GM18907 (cell line): ENCODE results near the gene ZCWPW2.
A peak's percentile ranks its signal among the peaks of the same experiment; 100 is the strongest.

Source experiments
- ATAC-seq: cut with Tn5 transposase; IDR thresholded peaks from one replicate; pipeline ENCODE4 v1.9.1; 2021; ENCODE audit warnings: mild to moderate bottlenecking, moderate library complexity; ENCODE audit not compliant: unreplicated experiment

ZCWPW2 gene

DNA sequence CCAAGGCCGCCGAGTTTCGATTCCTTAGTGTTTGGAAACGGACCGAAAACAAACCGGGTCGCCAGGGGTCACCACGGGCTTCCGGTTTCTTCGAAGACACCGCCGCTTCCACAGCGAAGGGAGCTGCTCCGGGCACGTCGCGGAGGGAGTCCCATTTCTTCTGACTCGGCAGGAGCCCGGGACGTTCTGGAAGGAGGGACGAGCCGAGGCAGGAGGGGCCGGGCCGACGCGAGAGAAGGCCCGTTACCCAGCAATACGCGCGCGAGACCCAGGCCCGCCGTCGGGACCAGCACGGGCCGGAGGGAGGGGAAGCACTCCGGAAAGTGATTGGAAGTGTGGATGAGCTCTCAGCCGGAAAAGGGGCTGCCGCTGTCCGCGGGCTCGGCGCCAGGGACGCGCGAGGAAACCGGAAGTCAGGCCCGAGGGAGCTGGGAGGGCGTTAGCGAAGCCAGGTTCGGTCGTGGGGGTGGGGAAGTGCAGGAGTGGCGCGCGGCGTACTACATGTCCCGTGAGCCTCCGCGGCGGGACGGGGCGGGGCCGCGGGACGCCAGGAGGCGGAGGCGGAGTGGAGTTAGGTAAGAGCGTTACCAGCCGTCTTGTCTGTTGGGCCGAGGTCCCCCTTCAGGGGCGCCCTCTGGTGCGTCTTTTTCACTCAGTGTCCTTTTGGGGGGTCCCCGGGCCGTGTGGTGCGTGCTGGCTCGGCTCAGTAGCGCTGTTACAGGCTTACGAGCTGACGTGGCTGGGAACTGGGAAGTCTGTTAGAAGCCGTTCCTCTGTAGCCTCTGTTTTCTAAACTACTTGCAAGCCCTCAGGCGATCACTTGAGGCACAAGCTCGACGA, at the start of gene ZCWPW2, which contains the start of gene AZI2:
Gene ZCWPW2, plus strand, starts transcription at position 93 of the 840 bp plus-strand sequence. CDS start 64,348 bp downstream, outside the sequence.
Gene AZI2, minus strand, starts transcription at position 196 of the 840 bp plus-strand sequence. CDS start 8,207 bp downstream, outside the sequence.
- peak; percentile 94 for ATAC-seq

DNA sequence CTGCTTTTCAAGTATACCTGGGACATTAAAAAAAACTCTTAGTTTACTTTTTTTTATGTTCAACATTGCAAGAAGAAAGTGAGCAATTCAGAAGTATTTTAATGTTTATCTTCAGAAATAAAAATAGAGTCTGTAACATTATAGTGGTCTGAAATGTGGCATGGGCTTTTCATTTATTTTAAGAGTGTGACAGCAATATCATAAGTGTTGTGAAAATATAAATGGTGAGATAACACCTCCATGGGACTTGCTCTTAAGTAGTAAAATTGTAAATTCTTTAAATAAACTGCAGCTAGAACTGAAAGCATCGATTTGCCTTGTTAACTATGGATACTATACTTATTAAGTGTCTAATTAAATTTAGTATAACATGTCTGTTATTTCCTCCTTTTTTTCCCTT, 48.8 kb upstream of the ZCWPW2 start:
- no peak for ATAC-seq

GRCh38 chr3:28300345-28300962, 48.1 kb upstream of the ZCWPW2 start:
- no peak for ATAC-seq

DNA sequence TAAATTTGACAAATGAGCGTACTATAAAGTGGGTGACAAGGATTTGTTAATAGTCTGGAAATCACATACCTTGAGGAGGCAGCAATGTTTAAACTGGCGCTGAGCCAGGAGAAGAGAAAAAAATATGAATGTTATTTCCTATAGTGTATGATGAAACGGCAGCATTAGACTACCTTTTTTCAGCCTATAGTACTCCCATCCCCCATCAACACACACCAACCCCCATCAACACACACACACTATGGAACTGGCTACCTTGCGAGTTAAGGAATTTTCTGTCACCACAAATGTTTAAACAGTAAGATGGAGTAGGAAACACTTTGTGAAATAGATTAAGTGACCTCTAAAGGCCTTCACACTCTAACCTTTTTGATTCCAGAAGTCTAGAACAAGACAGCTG, 46.8 kb upstream of the ZCWPW2 start:
- no peak for ATAC-seq

DNA sequence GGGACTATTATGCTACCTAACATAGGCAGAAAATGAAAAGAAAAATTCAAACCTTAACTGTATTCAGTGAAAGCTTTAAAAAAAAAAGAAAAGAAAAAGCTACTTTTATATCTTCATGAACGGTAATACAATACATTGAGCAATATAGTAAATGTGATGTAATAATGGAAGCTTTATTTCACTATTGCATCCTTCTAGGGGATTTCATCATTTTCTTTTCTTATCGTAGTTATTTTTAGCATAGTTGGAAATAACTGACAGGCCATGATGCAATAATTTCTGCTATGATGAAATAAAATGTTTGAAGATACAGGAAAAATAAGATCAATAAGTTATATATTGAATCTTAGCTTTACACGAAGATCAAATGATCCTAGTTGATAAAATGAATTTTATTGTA, 40.3 kb upstream of the ZCWPW2 start:
- ATAC-seq = no peak

DNA sequence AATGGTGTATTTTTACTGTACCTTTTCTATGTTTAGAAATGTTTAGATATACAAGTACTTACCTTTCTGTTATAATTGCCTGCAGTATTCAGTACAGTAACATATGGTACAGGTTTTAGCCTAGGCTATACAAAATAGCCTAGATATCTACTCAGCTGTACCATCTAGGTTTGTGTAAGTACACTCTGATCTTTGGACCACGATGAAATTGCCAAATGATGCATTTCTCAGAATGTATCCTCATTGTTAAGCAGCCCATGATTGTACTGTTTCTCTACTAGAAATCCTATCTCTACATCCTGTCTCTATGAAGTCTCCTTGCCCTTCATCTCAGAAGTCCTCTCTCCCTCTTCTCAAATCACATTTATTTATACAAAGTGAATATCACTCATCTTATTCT, 32.8 kb upstream of the ZCWPW2 start:
- no peak for ATAC-seq

- no peak for ATAC-seq
These were observed 32.3 kb upstream of the ZCWPW2 start for GRCh38 chr3:28316226-28316625.

GRCh38 chr3:28317438-28318022, 31.0 kb upstream of the ZCWPW2 start:
- peak; percentile 89 for ATAC-seq

DNA sequence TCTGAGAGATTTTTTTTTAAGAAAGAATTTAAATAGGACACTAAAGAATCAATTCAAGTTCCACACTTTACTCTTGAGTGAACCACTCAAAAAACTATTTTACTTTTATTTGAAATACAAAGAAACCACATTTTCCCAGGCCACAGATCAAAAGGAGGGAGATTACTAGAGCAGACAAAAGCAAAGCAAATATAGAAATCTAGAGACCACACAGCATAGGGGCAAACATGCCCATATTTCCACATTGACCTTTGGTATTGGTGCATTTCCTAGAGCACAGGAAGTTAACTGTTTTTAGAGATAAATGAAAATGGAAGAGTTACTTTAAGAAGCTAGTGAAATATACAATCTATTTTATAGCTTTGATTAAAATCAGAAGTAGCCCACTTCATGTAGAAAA, 27.5 kb upstream of the ZCWPW2 start:
- ATAC-seq = no peak

GRCh38 chr3:28322464-28322863, 26.1 kb upstream of the ZCWPW2 start:
- ATAC-seq = no peak

- peak; percentile 84 for ATAC-seq
These were observed 22.0 kb upstream of the ZCWPW2 start for GRCh38 chr3:28326458-28326926.

DNA sequence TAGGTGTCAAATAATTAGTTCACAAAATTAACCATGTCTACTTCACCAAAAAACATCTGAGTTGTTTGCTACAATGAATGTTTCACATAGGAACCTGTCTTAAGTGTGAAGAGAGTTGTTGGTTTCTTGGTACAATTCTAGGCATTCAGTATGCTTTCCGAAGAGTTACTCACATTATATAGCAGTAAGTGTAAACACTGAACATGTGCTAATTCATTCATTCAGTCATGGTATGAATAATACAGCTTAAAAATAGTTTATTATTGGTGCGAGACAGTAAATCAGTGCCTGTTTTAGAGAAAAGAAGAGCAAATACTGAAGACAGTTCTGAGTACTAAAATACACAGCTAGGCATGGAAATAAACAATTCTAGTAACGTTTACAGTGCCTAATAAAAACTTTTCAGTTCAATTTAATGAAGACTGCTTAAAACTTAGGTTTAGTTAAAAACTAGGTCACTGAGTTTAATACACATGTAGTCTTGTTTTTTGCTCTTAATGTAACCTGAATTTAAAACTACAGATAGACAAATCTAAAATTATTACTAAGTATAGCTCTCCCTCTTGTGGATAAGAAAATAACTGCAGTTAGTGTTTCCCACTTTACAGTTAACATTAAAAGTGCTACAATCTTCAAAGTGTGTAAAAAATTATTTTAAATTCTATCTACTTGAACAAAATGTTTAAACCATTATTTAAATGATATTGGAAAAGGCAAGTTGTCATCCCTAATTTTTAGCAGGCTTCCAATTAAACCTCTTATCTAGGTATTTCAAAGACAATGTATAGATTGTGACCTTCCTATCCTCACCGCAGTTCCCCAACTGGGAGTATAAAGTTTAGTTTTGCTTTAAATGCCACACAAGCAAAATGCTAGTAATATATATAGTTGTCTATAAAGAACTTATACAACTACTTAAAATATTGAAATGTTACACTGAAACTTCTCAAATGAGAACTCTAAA, 20.1 kb upstream of the ZCWPW2 start:
- no peak for ATAC-seq

DNA sequence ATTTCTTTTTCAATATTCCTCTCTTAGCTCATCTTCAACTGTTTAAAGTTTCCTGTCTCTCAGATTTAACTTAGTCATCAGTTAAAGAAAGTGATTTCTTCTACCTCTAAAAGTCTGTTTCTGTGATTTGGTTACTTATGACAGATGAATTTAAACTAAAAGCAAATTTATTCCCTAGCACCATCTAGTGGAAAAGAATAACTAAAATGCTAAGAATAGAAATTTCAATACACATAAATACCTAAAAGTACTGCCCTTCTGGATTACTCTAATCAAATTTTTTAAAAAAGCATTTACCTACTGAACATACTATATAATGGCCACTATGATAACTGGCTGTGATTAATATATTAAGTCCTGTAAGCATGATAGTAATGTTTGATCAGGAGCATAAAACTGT, 14.0 kb upstream of the ZCWPW2 start:
- ATAC-seq = no peak

DNA sequence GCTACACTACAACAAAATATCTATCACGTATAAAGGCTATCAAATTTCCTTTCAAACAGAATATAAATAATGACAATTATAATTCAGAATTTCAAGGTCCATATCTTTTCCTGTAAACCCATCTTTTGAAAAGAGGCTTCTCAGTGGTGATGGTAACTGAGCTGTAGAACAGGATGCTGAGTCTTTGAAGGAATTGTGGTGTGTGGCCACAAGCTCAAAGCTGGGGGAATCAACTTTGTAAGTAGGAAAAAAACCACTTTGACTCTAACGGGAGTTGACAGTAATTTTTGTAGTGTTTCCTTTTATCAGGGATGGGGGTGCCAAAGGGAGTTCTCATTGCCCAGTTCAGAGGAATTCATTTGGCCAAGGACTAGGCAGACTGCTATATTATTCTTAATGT, 13.3 kb upstream of the ZCWPW2 start:
- no peak for ATAC-seq

DNA sequence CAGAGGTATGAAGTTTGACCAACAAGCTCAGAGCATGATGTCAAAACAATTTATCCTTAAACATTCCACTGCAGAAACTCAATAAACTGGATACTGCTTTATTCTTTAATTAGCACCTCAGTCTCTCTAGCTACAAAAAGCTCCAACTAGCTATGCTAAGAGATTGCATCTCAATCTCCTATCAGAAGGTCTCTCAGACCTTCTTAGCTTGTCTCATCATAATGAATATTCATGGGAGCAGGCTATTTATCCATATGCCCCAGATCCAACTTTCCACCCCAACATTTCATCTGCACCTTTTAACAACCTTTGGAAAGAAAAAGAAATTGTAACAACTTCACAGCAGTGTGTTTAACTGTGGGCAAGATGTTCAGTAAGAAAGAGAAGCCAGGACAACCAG, 11.3 kb upstream of the ZCWPW2 start:
- ATAC-seq = no peak

DNA sequence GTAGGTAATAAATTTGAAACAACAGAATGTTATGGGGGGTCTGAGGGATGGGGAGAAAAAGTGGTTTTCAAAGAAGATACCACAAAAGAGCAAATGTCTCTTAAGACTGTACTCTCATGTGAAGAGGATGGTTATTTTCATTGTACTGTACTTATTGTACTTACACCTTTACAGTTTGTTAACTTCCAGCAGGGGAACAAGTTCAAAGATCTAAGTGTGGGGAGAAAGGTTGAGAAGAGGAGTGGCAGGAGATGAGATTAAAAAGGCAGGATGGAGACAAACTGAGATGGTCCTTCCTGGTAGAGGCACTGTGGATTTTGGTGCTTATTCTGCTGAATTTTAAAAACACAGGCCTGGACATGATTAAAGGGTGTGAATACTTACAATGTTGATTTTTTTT, 5.4 kb upstream of the ZCWPW2 start:
- ATAC-seq = no peak

GRCh38 chr3:28345690-28346089, 2.8 kb upstream of the ZCWPW2 start:
- ATAC-seq = no peak

DNA sequence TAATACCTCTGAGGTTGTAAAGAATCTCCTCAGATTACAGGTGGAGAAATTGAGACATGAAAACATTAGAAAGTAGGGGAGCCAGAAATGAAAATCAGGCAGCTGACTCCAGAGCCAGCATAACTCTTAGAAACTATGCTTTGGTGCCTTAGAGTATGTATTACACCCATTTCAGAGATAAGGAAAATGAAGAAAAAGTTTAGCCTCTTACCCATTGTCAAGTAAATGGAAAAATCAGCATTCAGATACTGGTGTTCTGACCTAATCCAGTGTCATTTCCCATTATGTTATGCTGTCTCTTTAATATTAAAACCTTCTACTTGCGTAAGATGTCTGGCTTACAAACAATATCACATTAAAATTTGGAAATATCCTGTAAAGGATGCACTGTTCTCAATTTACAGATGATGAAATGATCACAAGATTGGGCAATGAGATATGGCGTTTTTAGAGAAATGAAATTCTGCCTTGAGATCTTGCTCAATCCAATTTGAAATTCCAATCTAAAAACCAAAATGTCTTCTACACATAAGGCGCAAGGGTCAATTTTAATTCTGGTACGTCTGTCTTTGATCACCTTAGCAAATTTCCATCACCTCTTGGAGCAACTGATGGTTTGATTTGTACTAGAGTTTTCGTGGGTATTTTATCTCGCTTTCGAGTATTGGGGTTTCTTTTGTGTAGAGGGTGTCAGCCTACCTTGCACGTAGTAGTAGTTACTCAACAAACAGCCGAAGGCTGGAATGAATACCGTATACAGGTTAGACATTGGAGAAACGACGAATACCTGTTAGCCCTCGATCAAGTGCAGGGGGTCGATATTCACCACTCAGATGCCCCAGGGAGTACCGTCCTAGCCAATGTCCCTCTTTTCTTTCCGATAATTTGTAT, 902 bp upstream of the ZCWPW2 start:
- ATAC-seq = no peak

GRCh38 chr3:28348265-28348628, 274 bp upstream of the ZCWPW2 start:
- ATAC-seq = no peak
